Heart left ventricle (tissue), 13 donors: Measurements from ENCODE around the gene SVEP1.

ENCODE experiments used
- POLR2A ChIP-seq, 2 donors: fragments of 450-650 bp; IDR thresholded peaks; one replicate each; pipeline ENCODE4 v1.6.1; 2017; ENCODE audit warnings: antibody characterized with exemption in 2 of 2, mild to moderate bottlenecking in 2 of 2, moderate library complexity in 2 of 2
- TF ChIP-seq, protein P1 (sequence below), 12 donors: fragments of 200-600 bp; sonication (generic) in 4 of 12; IDR thresholded peaks; one replicate each; pipeline versions ENCODE4 v1.5.0 to v1.8.0; 2018 to 2022; ENCODE audit warnings: antibody characterized with exemption in 12 of 12, mild to moderate bottlenecking in 5 of 12
- donor health status: ischemic (EF 13 %, LVEDD 7.1; RV severe dilation, severe dysfunction).
- donor health status: DM: no; HTN: yes; CAD: no.
- donor health status: DM: no; HTN: no; CAD: no.
- donor health status: ischemic (EF 25% LVEDD 6.9; RV normal size, moderate dysfunction).
- donor health status: ischemic (EF 25% LVEDD 5.7; RV mildly dilated, moderate dysfunction).
- donor health status: ischemic (EF 35%, LVEDD 5.7; RV mildly dilated, moderate dysfunction).
- donor health status: nonischemic (EF 11% LVEDD 7.7; RV severe dilation, severe dysfunction).
- donor health status: DM: yes; HTN: yes; CAD: no.
- donor health status: PGD.
- donor health status: ischemic (EF 29% LVEDD 5.4; RV normal size, mild dysfunction).
- donor health status: nonischemic (EF 23%, LVEDD 6.1; RV moderate dilation, normal function).

DNA sequence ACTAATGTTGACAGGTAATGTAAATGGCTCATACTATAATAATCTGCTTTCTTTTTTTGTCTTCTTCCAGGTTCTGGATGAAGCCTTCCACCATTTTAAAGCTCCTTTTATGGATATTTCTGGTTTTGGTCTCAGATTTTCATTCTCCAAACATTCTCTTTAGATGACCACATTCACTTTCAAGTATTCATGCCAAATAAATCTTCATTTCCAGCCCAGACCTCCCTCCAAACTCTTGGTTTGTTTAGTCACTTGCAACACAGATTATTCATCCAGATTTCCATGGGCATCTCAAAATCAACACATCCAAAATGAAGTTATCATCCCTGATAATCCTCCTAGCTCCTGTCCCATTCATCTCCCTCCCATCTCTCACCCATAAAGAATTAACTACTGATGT, 40.3 kb upstream of the SVEP1 start:
- TF ChIP-seq POLR2A (IDR thresholded peaks at IDR 0.05), result no peak
- TF ChIP-seq, protein P1, sequence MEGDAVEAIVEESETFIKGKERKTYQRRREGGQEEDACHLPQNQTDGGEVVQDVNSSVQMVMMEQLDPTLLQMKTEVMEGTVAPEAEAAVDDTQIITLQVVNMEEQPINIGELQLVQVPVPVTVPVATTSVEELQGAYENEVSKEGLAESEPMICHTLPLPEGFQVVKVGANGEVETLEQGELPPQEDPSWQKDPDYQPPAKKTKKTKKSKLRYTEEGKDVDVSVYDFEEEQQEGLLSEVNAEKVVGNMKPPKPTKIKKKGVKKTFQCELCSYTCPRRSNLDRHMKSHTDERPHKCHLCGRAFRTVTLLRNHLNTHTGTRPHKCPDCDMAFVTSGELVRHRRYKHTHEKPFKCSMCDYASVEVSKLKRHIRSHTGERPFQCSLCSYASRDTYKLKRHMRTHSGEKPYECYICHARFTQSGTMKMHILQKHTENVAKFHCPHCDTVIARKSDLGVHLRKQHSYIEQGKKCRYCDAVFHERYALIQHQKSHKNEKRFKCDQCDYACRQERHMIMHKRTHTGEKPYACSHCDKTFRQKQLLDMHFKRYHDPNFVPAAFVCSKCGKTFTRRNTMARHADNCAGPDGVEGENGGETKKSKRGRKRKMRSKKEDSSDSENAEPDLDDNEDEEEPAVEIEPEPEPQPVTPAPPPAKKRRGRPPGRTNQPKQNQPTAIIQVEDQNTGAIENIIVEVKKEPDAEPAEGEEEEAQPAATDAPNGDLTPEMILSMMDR (IDR thresholded peaks at IDR 0.05), result no peak
